NCI-H524 (cell line): Measurements from ENCODE around the gene OR10H2.
"Not testable (repeated sequence)": the region's sequence is repeated elsewhere in the genome, so short reads cannot be mapped to it uniquely, and the experiment has no call there.

Source experiments
- DNase-seq, 2 experiments: peaks; one replicate each; lab custom pipeline; 2025; lab: John Stamatoyannopoulos, UW

The OR10H2 gene, protein sequence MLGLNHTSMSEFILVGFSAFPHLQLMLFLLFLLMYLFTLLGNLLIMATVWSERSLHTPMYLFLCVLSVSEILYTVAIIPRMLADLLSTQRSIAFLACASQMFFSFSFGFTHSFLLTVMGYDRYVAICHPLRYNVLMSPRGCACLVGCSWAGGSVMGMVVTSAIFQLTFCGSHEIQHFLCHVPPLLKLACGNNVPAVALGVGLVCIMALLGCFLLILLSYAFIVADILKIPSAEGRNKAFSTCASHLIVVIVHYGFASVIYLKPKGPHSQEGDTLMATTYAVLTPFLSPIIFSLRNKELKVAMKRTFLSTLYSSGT

DNA sequence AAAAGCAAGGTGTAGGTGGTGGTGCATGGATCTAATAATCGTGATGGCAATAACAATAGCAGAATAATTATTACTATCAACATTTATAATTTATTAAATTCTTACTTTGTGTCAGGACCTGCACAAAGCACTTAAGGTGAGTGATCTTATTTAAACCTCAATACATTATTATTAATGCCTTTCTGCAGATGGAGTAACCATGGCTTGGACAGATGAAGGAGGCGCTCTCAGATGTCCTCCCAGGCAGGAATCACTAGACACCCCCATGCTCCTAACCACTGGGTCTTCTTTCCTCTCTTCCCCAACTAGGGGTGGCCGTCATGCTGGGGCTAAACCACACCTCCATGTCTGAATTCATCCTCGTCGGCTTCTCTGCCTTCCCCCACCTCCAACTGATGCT is at the start of gene OR10H2:
Gene OR10H2 (plus strand): TSS at position 301 of the 400 bp plus-strand sequence. CDS start 20 bp downstream, at position 321.
- DNase-seq: no peak

DNA sequence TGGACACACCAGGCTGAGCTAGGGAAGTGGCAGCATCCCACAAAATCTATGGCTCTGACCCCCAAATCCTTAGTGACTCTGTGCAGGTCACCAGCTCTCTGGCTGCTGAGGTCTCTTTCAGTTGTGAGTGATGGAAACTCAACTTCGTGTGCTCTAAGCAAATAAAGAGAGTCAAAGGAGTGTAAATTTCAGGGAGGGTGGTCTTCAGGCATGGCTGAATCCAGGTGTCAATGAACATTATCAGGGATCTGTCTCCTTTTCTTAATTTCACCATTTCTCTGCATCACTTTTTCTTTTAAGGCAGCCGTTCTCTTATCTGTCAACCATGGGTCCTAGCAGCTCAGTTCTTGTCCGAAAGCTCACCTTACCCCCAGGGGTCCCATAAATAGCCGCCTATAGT is 48.7 kb upstream of the OR10H2 start:
- DNase-seq: no peak

DNA sequence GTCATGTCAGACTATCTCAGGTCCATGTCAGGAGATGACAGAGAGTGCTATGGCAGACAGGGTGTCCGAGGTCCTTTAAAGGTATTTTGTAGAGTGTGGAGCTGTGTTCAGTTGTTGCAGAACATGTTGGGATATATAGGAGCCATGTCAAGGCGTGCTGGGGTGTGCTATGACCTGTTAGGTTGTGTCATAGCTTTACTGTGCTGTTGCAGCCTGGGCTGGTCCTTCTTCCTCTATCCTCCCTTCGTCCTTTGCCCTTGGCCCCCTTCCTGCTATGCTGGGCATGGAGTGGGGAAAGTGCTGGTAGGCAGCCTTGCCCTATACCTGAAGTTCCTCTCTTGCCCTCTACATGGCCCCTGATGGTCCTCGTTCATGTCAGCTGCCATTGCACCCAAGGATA is 48.0 kb upstream of the OR10H2 start:
- DNase-seq: not testable (repeated sequence)

DNA sequence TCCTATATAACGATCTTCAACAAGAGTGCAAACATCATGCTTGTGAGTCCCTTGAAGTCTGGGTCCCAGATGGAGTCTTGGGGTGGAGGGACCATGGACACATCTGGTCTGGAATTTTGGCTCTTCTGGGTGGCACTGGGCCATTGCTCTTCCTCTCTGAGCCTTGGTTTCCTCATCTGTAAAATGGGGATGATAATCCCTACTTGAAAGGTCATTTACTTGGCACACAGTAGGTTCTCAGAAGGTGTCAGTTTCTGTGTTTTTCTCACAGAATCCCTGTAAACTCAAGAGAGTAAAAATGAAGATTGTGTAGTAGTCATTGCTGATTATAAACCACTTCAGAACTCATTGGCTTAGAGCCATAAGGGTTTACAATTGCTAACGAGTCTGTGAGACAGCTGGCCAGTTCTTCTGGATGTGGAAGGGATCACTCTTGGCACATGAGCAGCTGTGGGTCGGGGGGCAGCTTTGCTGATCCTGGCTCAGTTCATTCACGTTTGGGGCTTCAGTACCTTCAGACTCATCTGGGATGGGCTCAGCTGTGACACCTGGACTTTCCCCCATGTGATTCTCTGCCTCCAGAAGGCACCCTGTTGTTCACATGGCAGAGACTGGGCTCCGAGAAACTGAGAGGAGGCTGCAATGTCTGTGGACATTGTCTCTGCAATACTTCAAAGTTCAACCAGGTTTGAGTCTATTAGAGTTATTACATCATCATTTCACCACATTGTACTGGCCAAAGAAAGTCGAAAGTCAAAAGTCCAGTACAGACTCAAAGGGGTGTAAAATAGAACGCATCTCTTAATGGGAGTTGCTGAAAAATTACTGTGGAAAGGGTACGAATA is 47.1 kb upstream of the OR10H2 start:
- DNase-seq: peak in 1 of 2 experiments; percentile 1

DNA sequence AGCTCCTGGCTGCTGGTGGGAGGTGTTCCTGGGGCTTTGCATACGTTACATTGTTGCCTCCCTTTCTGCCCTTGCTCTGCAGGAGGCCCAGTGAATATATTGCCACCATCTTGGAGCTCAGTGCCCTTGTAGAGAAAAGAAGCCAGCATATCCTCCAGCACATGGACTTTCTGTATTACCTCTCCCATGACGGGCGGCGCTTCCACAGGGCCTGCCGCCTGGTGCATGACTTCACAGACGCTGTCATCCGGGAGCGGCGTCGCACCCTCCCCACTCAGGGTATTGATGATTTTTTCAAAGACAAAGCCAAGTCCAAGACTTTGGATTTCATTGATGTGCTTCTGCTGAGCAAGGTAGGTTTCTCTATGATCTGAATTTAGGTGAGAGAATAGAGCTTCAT is 44.4 kb upstream of the OR10H2 start:
- no peak for DNase-seq

DNA sequence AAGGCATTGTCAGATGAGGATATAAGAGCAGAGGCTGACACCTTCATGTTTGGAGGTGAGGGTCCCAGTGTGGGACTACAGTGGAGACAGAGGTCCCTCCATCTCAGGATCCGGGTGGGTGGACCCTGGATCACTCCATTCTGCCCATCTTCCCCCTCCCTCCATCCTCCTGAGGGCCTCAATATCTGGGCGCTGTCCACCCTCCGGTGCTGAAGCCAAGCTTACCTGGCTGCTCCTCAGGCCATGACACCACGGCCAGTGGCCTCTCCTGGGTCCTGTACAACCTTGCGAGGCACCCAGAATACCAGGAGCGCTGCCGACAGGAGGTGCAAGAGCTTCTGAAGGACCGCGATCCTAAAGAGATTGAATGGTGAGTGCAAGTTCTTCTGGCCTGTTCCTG is 43.0 kb upstream of the OR10H2 start:
- DNase-seq: no peak

DNA sequence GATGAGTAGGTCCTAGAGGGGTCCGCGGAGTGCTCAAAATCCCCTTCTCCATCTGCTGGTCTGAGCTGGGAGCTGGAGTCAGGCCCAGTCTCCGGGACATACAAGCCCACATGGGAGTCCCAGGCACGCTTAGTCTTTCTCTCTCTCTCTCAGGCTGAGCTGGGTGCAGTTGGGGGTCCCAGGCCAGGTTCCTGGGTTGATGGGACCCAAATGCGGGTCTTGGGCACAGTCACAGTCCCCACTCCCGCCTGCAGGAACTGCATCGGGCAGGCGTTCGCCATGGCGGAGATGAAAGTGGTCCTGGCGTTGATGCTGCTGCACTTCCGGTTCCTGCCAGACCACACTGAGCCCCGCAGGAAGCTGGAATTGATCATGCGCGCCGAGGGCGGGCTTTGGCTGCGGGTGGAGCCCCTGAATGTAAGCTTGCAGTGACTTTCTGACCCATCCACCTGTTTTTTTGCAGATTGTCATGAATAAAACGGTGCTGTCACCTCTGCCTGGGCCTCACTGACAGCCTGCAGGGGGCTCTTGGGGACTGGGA is 31.1 kb upstream of the OR10H2 start:
- DNase-seq: no peak

DNA sequence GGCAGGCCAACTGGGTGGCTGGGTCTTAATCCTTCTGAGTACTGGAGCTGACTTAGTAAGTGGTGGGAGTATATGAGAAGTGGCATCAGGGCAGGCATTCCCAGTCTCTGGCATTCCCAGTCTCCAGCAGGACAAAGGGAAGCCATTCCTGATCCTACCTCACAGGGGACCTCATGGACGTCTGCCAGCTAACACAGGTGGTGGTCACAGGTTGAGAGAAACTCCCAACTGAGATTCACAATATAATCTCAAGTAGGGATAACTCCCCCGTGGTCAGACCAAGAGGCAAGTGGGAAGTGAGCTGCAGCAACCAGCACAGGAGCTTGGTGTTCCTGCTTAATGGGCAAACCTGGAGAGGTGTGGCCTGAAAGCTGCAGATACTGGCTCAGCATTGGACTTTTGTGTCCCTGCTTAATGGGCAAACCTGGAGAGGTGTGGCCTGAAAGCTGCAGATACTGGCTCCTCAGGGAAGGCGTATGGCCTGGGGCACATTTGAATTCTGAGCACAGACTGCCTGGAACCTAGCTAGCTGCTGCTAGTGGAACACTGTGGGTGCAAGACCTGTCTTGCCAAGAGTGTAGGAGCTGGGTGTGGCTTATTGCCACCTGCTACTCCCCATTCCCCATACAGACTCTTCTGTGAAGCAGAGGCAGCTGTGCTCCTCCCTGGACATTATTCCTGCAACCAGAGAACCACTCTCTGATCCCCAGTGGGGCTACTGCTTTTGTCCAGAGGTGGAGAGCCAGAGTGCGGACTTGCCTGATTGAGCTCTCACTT is 25.9 kb upstream of the OR10H2 start:
- DNase-seq: no peak

DNA sequence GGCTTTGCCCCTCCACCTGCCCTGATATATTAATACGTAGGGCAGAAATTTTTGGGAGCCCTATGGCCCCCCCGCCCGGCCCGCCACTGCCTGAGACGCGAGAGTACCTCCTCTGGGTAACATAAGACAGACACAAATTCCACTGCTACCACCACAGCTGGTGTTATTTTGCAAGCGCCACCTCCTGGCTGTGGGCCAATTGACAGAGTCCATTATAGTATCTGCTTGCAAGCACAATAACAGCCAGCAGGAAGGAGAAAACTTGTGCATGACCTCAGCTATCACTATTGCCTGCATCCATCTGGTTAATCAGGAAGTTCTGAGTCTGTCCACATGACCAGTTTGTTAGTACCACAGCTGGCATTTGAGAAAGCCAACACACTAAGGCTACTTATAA is 25.3 kb upstream of the OR10H2 start:
- peak; percentile 4 to 20 for DNase-seq

DNA sequence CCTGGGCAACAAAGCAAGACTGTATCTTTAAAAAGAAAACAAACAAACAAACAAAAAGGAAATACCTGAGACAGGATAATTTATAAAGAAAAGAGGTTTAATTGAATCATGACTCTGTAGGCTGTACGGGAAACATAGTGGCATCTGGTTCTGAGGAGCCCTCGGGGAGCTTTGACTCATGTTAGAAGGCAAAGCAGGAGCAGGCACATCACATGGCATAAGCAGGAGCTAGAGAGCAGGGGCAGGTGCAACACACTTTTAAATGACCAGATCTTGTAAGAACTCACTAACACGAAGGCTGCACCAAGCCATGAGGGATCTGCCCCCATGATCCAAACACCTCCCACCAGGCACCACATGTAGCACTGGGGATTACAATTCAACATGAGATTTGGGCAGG is 13.2 kb upstream of the OR10H2 start:
- DNase-seq: no peak

DNA sequence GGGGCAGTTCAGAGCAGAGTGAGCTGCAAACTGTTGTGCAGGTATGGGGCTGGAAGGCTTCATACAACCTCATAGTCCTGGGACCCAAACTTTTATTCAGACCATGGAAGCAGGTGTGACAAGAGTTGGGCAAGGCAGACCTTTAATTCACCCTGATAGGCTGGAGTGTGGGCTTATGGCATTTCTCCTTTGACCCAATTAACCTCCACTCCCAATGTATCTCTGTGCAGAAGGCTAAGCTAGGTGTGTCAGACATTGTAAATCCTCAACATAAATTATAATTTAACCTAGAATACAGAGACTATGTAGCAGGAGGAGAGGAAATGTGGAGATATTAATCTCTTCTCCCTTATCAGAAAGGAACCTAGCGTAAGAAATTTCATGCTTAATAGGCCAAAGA is 12.2 kb upstream of the OR10H2 start:
- DNase-seq: no peak

DNA sequence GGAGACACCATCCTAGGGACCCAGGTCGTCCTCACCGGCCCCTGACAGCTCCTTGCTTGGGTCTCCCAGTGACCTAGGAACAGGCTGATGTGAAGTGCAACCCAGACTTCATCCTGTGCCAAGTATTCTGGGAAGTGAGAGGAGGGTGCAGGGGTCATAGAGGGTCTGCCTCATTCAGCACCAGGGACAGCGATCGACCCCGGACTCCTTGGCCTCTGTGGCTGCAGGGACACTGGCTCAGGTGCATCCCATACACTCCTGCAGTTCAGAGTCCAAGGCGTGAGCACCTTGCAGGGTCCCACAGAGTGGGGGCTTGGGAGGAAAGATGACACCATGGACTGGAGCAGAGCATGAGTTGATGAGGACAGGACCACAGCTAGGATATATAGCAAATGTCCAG is 10.0 kb upstream of the OR10H2 start:
- no peak for DNase-seq

DNA sequence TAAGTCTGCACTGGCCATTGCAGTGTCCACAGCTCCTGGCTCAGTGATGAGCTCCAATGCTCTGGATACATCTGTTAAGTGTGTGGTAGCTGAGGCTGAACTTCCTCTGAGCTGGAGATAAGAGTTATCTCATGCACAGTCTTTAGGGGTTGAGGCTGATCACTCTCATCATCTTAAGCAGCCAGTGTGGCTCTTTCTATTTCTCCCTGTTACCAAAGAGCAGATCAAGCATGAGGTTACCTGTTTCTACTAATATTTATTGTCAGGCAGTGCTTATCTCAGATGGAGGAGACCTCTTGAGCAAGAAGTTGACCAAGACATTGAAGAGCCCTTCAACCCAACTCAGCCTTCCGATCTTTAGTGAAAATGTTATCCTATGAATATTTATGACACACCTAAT is 6.6 kb upstream of the OR10H2 start:
- DNase-seq: no peak

DNA sequence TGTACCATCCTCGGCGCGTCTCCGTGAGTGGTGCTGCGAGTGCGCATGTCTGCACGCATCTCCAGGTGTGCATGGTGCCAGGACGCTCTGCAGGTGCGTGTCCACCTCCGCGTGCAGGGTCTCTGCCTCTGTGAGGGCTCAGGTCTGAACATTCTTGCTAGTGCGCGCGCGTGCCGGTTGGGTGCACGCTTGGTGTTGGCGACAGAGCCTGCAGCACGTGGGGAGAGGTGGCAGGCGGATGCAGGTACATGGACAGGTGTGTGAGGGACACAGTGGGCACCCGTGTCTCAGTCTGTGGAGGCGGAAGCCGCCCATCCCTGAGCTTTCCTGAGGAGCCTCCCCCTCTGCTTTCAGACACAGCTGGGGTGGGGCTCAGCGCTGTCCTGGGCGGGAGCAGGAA is 4.9 kb upstream of the OR10H2 start:
- DNase-seq: no peak

DNA sequence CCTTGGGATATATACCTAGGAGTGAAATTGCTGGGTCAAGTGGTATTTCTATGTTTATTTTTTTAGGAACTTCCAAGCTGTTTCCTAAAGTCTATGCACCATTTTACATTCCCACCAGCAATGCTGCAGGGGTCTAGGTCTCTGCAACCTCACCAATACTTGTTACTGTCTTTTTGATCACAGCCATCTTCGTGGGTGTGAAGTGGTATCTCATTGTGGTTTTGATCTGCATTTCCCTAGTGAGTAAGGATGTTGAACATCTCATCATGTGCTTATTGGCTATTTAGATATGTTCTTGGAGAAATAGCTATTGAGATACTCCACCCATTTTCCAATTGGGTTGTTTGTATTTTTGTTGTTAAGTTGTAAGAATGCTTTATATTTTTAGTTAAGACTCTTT is 2.7 kb downstream of the OR10H2 start:
- DNase-seq: no peak

DNA sequence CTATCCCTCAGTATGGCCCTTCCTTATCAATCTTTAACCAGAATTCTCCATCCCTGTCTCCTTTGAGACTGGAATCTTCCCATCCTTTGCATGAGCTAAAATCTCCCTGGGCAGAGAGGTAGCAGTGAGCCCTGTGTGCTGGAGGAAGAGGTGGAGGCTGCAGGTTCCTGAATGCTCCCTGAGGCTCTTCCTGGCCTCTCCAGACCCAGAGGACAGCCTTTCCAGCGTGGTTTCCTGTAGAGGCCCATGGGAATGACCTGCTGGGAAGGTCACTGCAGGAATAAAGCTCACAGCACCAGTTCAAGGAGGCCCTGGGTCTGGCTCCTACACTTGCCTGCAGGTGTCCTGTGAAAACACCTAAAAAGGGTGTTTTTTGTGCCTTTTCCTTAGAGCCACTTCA is 4.6 kb downstream of the OR10H2 start:
- DNase-seq: no peak

DNA sequence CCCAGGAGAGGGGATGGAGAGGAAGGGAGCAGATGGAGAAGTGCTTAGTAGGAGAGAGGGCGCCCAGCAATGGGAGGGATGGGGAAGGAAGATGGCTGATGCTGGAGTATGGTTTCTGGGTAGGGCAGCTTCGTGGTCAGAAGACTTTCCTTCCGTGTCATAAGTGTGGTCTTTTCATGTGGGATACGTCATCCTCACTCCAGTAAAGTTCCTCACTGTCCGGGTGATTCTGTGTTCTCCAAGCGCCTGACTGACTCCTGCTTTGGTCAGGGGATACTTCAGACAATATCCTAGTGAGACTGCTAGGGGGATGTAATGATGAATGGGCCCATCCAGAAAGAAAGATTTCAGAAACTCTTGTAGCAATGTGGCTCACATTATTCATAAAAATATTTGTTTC is 6.1 kb downstream of the OR10H2 start:
- no peak for DNase-seq

DNA sequence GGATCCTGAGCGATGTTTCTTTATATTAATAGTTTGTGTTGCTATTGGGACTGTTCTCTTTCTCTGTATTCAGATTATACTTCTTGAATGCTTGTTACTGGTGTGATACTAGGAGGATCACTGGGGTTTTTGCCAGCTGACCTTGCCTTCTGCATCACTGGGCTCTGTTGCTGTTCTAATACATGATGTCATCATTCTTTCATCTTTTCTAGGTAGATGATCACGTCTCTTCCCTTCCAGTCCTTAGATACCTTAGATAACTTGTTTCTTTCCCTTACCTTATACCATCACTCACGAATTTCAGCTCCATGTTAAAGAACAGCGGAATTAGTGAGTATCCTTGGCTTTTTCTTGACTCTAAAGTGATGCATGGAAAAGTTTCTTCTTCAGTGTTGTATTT is 9.9 kb downstream of the OR10H2 start, which contains the start of gene OR10H3:
Gene OR10H3 (plus strand): TSS at position 264 of the 400 bp plus-strand sequence. CDS start 3,408 bp downstream, outside the sequence.
- DNase-seq: no peak

DNA sequence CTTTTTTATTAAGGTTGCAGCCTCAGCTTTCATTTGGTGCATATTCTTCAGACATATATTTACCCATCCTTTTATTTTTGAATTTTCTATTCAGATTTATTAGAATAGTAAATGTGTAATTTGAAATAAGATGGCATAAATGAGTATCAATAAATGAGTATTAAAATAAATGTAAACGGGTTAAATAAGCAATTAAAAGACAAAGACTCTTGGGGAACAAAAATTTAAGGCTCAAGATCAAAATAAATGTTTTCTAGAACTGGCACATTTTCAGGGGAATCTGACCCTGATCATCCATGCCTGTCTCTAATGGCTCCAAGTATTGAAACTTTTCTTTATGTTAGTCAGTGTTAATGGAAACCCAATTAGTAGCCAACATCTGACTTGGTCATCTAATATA is 13.0 kb downstream of the OR10H2 start:
- no peak for DNase-seq

DNA sequence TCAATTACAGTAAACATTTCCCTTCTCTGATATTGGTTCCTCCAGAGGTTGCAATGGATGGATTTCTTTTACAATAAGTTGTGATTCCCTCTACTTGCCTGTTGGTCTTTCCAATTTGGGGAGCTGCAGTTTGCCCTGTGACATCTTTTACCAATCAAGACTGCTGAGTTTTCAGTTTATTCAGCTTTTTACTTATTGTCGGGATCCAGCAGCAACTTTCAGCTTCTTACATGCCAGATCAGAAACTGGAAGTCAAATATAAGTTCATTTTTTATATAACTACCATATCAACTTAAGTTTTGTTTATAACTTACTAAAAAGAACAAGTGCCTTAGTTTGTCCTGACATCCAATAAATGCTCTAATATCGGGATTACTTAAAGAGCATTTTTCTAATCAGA is 20.4 kb downstream of the OR10H2 start:
- no peak for DNase-seq

DNA sequence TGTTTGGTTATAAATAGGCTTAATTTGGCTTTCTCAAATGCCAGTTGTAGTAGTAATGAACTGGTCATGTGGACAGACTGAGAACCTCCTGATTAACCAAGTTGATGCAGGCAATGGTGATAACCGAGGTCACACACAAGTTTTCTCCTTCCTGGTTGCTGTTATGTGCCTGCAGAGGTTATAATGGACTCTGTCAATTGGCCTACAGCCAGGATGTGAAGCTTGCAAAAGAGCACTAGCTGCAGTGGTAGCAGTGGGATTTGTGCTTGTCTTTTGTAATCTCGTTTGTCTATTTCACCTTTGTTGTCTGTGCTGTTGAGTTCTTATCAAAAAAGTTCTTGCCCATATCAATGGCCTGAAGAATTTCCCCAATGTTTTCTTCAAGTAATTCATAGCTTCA is 30.6 kb downstream of the OR10H2 start:
- no peak for DNase-seq

DNA sequence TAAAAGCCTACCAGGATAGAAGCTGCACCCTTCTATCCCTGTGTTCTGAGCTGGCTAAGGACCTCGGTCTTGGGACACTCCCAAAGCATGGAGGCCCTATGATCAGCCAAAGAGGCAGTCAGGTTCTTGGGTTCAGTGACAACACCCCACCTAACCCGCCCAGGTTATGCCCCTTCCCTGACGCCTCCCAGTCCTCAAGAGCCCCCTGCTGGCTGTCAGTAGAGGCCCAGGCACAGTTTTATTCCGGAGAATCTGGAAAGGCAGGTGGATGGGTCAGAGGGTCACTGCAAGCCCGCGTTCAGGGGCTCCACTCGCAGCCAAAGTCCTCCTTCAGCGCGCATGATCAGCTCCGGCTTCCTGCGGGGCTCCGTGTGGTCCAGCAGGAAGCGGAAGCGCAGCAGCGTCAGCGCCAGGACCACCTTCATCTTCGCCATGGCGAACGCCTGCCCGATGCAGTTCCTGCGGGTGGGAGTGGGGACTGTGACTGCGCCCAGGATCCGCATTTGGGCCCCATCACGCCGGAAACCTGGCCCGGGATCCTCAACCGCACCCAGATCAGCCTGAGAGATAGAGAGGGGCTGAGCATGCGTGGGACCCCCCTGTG is 32.2 kb downstream of the OR10H2 start:
- no peak for DNase-seq
